HG02759 (cell line): ENCODE measurements around the gene LRPPRC.

ENCODE experiments used
- ATAC-seq: cut with Tn5 transposase; IDR thresholded peaks from one replicate; pipeline ENCODE4 v1.9.1; 2021; ENCODE audit warnings: mild to moderate bottlenecking, moderate library complexity; ENCODE audit not compliant: unreplicated experiment

The LRPPRC gene

DNA sequence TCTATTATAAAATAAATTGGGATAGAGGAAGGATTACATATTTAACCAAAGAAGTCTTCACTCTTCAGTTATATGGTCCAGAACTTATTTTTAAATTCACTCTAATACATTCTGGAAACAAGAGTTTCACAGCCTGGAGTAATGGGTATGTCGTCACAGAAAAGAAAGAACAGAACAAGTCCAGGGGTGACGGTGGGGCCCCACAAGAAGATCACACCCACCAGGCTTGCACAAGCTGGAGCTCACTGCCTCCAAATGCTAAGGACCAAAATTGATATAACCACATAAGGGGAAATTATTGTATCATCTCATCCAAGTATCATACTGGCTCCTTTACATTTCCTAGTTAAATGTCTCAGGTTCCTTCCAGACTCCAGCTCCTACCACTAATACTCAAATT lies 11.3 kb downstream of the LRPPRC start:
- no peak for ATAC-seq

DNA sequence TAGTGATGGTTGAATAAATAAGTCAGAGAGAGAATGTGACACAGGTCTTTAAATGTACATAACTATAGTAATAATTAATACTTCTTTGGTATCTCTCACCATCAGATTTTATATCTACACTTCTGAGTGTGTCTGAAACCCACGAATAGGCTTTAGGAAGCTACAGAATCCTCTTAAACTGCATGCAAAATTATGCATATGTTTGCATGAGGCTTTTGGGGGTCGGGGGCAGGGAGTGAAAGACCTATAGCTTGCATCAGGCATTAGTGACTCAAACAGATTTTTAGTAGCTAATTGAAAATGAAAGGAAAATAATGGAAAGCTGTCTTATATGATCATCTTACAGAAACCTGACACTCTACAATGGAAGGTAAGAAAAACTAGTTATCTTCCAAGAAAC lies 14.9 kb downstream of the LRPPRC start:
- no peak for ATAC-seq

DNA sequence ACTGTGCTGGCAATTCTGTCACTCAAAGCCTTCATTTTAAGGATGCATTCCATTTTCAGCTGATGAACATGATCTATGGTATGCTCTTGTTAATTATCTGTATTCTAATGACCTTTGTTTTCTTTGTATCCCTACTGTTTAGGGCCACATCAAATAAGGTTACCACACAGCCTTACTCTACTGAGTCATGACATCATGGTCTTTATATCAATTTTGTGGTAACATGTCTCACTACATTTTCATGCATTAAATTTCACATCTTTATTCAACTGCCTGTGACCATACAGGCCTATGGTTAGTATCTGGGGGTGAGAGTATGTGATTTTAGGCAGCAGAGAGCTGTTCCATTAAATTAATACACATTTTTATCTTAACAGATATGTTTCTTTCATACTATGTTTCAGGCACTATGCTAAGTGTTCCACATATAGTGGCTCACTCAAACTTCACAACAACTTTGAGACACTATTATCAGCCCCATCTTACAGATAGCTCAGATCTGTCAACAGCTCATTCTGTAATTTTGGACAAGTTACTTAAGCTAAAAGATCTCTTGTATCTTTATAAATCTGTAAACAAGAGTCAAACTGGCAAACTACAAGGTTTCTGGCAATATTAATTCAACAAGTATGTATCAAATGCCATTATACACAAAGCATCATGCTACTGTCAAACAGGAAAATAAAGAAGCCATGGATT lies 18.0 kb downstream of the LRPPRC start:
- no peak for ATAC-seq

DNA sequence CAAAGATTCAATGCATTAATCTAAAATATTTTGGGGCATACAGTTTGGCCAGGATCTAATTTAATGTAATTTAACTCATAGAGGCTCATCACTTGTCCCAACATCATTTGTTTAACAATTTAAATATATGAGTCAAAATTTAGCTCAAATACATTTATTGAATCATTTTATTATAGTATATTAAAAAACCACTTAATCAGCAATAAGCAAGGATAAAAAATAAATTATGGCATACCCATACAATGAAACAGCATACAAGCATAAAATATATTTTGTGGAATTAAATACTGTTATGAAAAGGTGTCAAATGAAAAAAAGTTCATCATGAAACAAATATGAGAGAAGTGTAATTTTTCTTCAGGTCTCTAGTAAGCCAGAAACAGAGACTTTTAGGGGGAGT lies 34.9 kb downstream of the LRPPRC start:
- no peak for ATAC-seq

DNA sequence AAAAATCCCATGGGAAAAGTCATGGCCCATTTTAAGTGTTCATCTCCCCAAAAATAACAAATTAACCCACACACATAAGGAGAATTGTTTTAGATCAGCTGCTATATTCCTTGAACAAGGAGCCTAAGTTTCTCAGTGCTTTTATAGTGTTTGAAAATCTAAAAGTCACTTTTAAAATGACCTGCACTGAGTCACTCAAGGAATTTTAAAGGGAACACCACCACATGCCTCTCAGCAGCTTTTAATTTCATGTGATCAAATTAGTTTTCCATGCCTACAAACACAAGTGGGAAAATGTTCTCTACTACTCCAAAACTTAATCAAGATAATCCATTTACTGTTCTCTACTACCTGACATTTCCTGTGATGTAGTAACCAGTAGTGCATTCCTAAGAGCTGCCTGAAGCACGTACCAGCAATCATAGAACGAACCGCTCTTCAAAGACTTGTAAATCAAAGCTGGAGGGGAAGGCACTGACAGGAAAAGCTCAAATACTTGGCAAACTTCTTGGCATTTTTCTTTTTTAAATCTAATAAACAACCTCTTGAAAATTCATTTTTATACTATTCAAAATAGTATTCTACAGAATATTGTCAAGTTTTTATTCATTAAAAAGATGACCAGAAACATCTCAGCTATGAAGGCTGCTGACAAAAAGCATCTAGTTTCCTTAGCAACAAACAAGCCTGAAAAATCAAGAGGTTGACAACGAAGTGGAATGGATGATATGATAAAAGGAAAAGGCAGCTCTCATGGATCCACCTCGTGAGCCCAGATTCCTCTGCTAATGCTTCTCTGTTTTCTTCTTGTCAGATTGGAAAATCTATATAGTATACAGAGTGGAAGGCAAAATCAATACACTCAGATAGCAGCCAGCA lies 37.2 kb downstream of the LRPPRC start:
- no peak for ATAC-seq

DNA sequence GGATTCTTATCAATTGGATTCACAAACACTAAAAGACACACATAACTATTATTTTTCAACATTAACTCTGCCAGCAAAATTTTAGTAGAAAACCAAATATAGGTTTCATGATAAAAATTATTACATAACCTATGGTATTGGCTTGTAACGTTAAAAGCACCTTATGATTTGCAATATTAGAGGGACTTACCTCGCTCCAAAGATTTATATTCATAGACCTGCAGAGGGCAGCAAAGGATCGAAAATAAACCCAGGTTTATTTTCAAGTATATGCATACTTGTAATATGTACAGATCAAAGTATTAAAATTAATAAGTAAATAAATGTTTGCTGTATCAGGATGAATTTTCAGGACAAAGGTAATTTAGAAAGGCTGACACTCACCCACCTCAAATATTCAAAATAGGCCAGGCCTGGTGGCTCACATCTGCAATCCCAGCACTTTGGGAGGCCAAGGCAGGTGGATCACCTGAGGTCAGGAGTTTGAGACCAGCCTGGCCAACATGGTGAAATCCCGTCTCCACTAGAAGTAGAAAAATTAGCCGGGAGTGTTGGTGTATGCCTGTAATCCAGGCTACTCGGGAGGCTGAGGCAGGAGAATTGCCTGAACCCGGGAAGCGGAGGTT lies 45.3 kb downstream of the LRPPRC start:
- no peak for ATAC-seq

DNA sequence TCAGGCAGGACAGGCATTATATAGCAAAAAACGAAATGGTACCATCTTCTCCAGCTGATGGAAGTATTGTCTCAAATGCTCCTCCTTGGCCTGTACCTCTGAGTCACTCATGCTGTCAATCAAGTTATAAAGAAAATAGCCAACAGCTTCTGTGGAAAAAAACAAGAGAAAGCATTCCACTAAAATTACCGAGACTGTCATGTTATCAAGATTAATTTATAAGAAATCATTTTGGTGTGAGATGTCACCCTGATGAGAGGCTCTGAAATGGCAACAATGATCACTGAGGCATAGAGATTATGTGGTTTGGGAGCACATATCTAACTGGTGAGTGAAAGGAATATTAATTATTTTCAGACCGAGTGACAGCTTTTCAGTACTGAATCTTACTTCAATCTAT lies 47.4 kb downstream of the LRPPRC start:
- no peak for ATAC-seq

DNA sequence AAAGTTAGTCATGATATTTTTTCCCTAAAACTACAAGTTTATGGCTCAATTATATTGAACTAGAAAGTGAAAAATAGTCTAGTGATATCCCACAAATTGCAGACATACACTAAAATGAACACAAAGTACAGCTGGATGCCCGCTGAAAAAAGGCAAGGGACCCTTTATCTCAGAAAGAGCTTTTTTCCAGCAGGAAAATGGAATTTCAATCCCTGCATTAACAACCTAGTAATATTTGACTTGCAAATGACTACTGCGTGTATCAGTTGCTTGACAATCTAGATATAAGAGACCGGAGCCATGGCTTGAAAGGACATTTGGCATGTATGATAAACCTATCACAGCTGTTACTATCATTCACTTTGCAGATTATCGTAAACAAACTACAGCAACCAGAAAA lies 49.1 kb downstream of the LRPPRC start:
- no peak for ATAC-seq

DNA sequence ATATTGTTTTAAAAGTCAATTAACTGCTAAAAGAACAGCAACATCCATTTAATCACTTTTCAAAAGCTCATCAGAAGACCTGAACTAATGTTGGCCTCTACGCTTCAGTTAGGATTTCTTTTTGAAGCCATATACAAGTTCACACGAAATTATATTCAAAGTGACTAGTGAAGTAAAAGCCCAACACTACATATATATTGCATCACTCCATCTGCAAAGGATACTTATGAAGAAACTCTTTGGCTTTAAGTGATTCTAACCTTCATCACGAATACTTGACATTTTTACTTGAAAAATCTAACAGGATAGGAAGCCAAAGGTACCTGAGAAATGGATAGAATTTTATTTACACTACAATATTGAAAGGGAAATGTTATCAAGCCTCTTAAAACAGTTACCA lies 50.4 kb downstream of the LRPPRC start:
- ATAC-seq: no peak

DNA sequence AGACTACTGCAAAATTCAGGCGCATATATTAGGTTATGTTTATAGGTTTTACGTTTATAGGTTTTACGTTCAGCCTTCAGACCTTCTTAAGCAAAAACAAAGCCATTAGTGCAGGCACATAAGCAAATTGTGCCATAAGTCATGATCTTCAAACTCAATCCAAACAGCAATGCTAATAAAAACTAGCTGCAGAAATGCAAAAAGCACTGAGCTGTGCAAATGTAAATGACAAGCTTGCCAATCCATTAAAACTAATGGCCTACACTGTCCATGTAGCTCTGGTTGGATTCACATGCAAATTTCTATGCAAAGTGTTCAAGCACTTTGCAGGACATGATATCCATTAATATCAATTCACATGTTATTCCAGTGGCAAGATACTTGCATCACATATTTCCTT lies 50.9 kb downstream of the LRPPRC start:
- no peak for ATAC-seq

DNA sequence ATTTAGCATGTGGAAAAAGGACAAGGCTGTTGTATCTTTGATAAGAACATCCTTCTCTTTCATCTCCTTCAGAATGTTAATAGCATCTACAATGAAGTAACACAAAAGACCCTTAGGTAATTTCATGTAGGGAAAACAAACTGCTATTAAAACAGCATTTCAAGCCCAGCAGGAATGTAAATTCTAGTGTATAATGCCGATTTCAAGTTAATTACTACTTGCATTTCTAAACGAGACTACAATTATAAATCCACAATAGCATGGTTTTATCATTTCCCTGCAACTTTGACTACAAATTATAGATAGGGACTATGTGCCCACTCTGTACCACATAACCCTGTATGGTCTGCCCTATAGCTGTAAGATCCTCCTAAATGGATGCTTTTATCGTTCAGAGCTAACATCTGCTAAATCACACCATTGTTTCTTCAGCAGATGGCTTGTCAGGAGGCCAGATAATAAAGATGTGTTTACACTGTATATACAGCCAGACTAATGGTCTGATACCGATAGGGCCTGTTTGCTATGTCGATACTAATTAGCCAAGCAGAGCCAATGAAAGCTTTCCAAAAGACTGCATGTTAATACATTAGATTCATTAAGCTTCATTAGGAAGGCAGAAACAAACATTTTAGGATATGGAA lies 51.9 kb downstream of the LRPPRC start:
- no peak for ATAC-seq

DNA sequence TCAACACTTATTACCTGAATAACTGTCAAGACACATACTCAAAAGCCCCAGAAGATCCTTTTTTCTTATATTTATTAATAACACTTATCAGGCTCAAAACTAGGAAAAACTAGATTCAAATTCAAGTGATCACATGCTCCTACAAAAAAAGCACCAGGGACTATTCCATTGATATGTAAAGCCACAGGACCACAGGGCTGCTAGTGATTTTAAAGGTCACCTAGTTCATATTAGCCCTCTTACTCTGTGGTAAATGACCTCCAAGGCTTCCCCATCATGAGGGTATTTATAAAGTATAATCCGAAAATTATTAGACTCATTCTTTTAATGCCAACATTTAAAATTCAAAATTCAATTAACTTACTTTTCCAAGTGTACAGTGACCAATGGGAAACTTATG lies 52.5 kb downstream of the LRPPRC start:
- ATAC-seq: no peak

DNA sequence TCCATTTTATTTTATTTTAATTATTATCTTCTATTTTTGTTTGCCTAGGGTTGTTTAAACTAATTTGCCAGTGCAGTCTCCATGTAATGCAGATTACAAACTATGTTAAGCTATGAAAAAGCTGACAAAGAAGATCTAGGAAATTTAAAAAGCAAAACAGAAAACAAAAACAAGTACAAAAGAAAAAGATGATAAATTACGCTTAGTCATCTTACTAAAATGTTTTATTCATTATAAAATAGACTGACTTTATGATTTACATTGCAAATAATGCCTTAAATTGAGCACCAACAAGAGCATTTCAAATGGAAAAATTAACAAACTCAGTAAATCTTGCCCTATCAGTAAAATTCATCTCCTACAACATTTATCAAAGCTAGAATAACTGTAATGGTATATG lies 52.9 kb downstream of the LRPPRC start:
- no peak for ATAC-seq

DNA sequence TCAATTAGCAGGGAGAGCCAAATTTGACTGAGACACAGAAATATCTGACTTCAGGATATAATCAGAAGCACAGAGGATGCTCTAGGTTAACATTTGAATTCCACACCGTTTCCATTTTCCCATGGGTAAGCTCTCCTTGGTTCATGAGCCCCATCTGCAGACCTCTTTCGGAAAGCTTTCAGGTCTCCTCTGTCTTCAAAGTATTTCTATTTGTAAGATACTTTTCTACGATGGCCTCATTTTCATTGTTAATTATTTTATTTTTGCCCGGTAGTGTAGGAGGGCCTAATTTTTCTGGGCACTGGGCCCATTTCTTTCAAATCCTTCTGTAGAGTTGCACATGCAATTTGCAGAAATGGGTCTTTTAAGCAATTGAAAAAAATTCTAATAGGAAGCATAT lies 53.8 kb downstream of the LRPPRC start:
- no peak for ATAC-seq

DNA sequence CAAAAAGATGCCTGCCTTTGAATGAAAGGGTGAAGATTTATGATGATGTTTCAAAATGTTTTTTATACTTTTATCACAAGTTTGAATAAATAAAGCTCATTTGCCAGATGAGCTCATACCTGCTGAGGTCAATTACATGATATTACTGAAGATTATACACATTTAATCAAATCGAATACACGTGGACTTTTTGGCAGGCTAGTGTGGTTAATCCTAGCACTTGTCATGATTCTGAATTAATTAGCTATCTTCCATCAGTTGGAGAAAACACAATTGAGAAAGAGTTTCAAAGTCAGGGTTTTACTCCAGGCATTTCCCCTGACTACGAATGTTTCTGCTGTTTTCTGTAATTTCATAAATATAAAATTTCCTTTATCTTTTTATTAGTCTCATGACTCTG lies 54.4 kb downstream of the LRPPRC start:
- no peak for ATAC-seq

DNA sequence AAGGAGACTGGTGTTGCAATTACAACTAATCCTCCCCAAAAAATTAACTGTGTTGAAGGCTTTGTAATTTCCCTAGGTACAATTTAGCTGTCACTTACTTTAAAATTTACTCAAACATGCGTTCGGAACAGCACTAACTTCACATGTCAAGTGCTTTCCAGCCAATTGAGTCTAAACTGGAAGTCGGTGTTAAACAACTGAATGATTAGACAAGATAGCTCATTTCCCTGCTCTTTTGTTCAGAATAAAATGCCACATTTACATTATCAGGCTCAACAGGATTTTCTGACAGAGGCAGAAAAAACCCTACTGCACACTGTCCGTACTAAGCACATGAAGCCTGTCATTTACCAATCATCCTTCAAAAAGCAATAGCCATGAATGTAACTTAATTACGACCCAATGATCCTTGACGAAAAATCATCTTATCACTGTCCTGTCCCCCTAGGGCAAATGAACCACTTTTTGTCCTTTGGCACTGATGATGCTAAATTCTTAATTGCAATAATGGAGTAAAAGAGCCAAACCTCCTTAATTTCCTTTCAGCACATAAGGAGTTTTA lies 56.0 kb downstream of the LRPPRC start:
- no peak for ATAC-seq

DNA sequence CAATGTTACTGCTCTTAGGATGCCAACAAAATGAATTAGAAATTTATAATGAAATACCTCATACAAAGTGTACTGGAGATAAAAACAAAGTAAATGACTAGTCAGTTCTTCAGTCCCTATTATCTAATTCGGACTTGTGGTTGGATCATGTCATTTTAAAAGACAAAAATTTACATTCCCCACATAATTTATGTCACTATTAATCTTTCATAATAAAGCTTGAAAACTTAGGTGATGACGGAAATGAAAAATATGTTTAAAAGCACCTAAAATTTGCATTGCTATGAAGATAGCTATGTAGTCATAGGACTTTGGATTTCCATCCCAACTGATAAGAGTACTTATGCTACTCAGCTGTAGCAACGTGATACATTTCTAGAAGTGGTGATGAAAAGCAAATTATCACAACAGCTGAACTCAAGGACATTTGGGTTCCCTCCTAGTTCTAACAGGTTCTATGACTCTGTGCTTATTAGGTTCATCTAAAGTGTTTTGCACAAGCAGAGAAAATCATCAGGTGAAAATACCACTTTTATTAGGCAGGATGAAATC lies 58.4 kb downstream of the LRPPRC start:
- no peak for ATAC-seq

DNA sequence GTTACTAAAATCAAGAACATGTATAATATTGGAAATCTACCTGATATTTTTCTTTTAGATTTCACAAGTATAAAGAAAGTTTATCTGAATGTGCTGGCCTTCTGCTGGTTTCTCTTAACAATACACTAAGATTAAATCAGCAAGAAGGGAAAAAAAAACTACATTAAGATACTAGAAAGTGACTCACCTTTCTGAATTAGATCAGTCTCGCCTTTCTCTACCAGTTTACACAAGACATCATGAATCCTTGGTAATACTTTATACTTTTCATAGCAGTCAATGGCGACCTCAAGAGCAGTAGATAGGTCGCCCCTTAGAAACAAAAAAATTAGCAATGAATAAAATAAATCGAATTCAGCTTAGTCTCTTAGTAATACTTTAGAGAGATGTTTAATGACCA lies 61.2 kb downstream of the LRPPRC start:
- ATAC-seq: no peak

DNA sequence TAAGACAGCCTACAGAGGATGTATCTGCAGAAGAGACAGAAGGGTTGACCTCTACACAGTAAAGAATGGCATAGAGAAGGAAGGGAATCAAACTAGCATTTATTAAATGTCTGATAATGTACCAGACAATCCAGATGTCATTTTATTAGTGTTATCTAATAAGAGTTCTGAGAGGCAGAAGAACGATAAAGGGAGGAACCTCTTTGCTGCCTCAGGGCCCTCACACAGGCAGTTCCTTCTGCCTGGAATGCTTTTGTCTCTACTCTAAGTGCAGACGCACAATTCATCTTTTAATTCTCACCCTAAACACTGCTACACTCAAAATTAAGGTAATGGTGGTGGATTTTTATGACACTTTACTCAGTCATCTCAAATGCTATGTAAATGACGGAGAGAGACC lies 64.5 kb downstream of the LRPPRC start:
- no peak for ATAC-seq

DNA sequence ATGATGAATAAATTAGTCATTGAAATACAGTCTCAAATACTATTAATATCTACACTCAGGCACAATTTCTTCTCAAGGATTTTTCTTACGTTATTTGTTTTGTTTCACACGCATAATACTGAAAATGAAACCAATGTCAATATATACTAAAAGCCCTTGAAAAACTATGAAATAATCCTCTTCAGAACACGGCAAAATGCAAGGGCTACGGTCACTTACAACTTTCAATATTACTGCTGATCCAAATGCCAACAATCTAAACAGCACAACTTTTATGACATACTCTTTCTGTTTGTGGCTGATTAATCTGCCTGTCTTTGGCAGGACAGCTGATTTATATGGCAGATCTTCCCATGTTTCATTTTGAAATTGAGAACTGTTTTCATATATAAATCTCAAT lies 68.3 kb downstream of the LRPPRC start:
- no peak for ATAC-seq

DNA sequence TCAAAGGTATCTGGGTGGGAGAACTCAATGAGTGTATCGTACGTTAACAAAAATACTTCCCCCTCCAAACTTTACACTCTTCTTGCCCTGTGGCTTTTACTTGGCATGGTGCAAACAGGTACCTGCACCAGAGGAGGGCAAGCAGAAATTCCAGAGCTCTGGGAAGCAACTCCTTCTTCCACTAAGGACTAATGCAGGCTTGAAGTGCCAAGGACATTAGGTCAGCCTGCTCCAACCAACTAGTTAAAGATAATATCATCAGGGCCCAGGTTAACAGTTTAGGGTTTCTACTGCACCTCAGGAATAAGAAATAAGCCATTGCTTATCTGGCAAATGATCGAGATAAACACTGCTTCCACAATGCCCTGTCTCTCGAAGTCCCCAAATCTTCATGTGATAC lies 70.4 kb downstream of the LRPPRC start:
- ATAC-seq: no peak
